ENCODE measurements around the gene ESYT1. TPM values are rescaled to one million over a fixed set of nuclear protein-coding genes. Genes with fewer than 3 reads are reported as not detected.

The ESYT1 gene
- total and polyA plus RNA-seq, 4 donors = 42.6 to 76.6 (median 61.1) TPM

DNA sequence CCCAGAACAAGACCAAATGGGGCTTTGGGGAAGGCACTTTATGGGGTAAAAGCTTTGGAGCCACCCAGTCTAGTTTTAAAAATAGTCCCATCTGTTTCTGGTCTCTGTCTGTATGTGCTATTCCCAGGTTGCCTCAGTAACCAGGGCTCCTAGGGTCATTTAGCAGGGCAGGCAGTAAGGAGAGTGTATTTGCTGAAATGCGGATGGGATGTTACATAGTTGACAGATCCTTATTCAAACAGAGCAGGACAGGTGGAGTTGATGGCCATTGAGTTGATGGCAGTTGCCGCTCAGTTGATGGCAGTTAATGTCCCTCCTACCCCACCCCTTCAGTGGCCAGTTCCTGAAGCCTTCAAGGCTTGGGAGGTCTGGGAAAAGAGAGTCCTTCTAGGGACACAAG, 5.4 kb upstream of the ESYT1 start:
- H3K4me1 ChIP-seq (ENCODE audit: control insufficient read depth, insufficient read depth, low read length) = peaks cover 17% of the 10 kb centered on the region
- H3K27ac ChIP-seq (ENCODE audit: low read depth, low read length) = no peak overlapping the region
- no peak overlapping the region for H3K4me3 ChIP-seq (ENCODE audit: low read depth, low read length)
- no peaks in the 10 kb centered on the region for H3K27me3 ChIP-seq (ENCODE audit: control insufficient read depth, insufficient read depth, low read length)
- no peak for DNase-seq (ENCODE audit: low read depth in 4 of 6, low spot score in 6 of 6)
- no CpG with 5 or more reads among the region's 2 CpGs for WGBS (ENCODE audit: insufficient coverage)
- peaks cover 28% of the 10 kb centered on the region for H3K36me3 ChIP-seq (ENCODE audit: control insufficient read depth, insufficient read depth, low read length)
- no peaks in the 10 kb centered on the region for H3K9me3 ChIP-seq (ENCODE audit: control insufficient read depth, insufficient read depth, low read length)

DNA sequence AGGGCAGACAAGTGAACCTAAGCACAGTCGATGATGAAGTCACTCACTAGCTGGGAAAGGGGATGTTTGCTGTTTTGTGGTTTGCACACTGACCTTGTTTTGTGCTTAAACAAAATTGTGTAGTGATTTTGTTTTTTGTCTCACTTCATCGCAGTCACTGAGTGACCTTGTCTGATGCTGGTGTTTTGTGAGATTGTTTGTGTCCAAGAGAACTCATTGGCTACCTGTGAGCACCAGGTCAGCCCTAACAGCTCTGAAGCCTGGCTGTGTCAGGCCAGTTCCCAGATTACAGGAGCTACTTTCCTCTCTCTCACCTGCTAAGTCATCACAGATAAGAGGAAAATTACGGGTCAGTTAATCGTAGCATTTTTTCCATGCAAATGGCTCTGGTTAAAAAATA, 3.9 kb upstream of the ESYT1 start:
- Histone ChIP-seq H3K9me3 (ENCODE audit: control insufficient read depth, insufficient read depth, low read length) (no peaks in the 10 kb centered on the region), H3K4me1 (ENCODE audit: control insufficient read depth, insufficient read depth, low read length) (peaks cover 19% of the 10 kb centered on the region), H3K27ac (ENCODE audit: low read depth, low read length) (no peak overlapping the region), H3K36me3 (ENCODE audit: control insufficient read depth, insufficient read depth, low read length) (peaks cover 28% of the 10 kb centered on the region), H3K4me3 (ENCODE audit: low read depth, low read length) (no peak overlapping the region), H3K27me3 (ENCODE audit: control insufficient read depth, insufficient read depth, low read length) (no peaks in the 10 kb centered on the region)
- no peak for DNase-seq (ENCODE audit: low read depth in 4 of 6, low spot score in 6 of 6)
- 94% methylated on average over 4 of the region's 4 CpGs for WGBS (ENCODE audit: insufficient coverage)

DNA sequence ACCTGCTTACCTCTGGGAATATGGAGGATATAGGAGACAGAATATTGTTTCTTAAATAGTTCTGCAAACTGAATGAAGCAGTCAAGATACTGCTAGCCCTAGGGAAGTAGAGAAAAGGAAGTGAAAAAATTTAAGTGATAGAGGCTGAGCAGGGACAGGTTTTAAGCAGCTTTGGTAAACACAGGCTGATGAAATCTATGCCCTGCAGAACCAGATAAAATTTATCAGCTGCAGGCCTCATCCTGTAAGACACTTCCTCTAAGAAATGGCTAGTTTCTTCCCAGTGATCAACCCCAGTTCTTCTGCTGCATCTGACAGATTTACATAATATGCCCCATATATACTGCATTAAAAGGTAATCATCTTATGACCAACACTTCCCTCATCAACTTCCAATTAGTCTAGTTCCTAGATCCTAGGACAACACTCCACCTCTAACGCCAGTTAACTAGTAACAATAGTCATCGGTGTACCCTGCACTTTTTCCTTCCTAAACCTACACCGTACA, 1.3 kb upstream of the ESYT1 start:
- Histone ChIP-seq H3K4me1 (ENCODE audit: control insufficient read depth, insufficient read depth, low read length) (peaks cover 30% of the 10 kb centered on the region), H3K27me3 (ENCODE audit: control insufficient read depth, insufficient read depth, low read length) (no peaks in the 10 kb centered on the region), H3K9me3 (ENCODE audit: control insufficient read depth, insufficient read depth, low read length) (no peaks in the 10 kb centered on the region), H3K4me3 (ENCODE audit: low read depth, low read length) (no peak overlapping the region), H3K27ac (ENCODE audit: low read depth, low read length) (peak overlapping the region; percentile 86), H3K36me3 (ENCODE audit: control insufficient read depth, insufficient read depth, low read length) (peaks cover 27% of the 10 kb centered on the region)
- no peak for DNase-seq (ENCODE audit: low read depth in 4 of 6, low spot score in 6 of 6)
- 83% methylated on average over 3 of the region's 3 CpGs for WGBS (ENCODE audit: insufficient coverage)

DNA sequence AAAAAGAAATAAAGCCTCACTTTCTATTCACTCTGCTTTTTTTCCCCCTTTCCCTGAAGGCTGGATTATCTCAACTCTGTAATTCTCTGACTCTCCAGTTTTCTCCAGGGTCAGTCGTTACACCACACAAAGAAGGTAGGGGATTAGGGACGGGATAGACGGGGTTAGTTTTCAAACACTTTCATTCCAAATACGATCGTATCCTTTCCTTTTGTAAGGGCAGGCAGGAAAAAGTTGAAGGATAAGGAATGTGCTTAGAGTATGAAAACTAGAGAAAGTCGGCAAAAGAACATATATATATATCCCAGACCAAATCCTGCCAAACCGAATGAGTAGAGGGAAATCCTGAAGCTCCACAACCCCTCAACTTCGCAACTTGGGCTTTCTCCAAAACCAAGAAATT, 581 bp upstream of the ESYT1 start:
- Histone ChIP-seq H3K9me3 (ENCODE audit: control insufficient read depth, insufficient read depth, low read length) (no peaks in the 10 kb centered on the region), H3K36me3 (ENCODE audit: control insufficient read depth, insufficient read depth, low read length) (peaks cover 29% of the 10 kb centered on the region), H3K4me1 (ENCODE audit: control insufficient read depth, insufficient read depth, low read length) (peaks cover 30% of the 10 kb centered on the region), H3K27me3 (ENCODE audit: control insufficient read depth, insufficient read depth, low read length) (no peaks in the 10 kb centered on the region), H3K27ac (ENCODE audit: low read depth, low read length) (peak overlapping the region; percentile 86), H3K4me3 (ENCODE audit: low read depth, low read length) (peak overlapping the region; percentile 91)
- WGBS (ENCODE audit: insufficient coverage) = 0% methylated on average over 2 of the region's 8 CpGs
- no peak for DNase-seq (ENCODE audit: low read depth in 4 of 6, low spot score in 6 of 6)

DNA sequence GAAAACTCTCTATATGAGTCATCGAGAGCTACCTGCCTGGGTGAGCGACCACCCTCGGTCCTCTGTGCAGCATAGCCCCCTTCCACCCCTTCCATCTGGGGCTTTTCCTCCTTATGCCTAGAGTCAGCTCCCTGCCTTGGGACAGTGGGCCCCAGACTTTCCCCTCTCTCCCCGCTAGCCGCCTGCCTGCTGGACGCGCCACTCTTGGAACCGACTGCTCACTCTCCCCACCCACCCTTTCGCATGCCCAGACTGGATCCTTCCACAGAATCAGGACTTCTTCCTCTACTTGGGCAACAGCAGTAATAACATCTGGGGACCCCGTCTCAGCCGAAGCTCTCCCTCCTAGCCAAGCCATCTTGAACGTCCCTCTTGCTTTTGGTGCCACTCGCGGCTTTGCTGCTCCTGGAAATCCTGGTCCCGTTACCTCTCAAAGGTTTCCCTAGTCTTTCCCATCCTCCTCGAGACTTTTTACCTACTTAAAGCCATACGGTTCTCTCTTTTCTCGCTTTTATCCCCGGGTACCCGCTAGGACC, 671 bp downstream of the ESYT1 start:
- Histone ChIP-seq H3K4me1 (ENCODE audit: control insufficient read depth, insufficient read depth, low read length) (peaks cover 30% of the 10 kb centered on the region), H3K27me3 (ENCODE audit: control insufficient read depth, insufficient read depth, low read length) (no peaks in the 10 kb centered on the region), H3K27ac (ENCODE audit: low read depth, low read length) (peak overlapping the region; percentile 92), H3K36me3 (ENCODE audit: control insufficient read depth, insufficient read depth, low read length) (peaks cover 39% of the 10 kb centered on the region), H3K4me3 (ENCODE audit: low read depth, low read length) (peak overlapping the region; percentile 91), H3K9me3 (ENCODE audit: control insufficient read depth, insufficient read depth, low read length) (no peaks in the 10 kb centered on the region)
- under 1% methylated on average over 20 of the region's 20 CpGs for WGBS (ENCODE audit: insufficient coverage)
- peak in 2 of 6 donors; percentile 32 to 51 for DNase-seq (ENCODE audit: low read depth in 4 of 6, low spot score in 6 of 6)

DNA sequence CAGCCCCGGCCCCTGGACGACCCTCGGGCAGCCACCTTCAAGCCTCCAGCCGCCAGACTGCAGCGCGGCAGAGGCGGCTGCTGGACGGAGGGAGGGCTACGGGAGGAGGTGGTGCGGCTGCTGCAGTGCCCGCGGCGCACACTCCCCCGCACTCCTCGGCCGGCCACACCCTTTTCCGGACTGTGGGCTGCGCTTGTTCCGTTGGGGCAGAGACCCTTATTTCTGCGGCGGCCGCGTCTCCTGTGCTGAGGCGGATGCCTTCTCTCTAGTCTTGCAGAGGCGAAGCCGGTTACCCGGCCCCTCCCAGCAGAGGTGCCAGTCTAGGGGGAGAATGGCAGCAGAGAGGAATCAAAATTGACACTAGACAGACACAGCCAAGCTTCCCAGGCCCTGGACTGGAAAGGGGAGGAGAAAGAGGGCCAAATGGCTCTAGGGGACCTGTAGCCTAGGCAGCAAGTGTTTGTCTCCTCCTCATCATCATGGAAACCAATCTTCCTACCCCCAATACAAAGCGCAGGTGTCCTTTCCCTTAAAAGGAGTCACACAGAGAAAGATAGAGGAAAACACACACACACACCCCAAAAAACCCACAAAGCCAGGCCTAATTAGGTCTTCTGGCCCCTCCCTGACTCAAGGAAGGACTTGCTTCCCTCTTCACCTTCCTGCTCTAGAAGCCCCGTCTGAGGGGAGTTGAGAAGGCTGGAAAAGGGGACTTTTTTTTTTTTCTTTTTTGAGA, 1.3 kb downstream of the ESYT1 start:
- H3K4me1 ChIP-seq (ENCODE audit: control insufficient read depth, insufficient read depth, low read length) = peaks cover 30% of the 10 kb centered on the region
- DNase-seq (ENCODE audit: low read depth in 4 of 6, low spot score in 6 of 6) = peak in 2 of 6 donors; percentile 56 to 66
- under 1% methylated on average over 23 of the region's 29 CpGs for WGBS (ENCODE audit: insufficient coverage)

DNA sequence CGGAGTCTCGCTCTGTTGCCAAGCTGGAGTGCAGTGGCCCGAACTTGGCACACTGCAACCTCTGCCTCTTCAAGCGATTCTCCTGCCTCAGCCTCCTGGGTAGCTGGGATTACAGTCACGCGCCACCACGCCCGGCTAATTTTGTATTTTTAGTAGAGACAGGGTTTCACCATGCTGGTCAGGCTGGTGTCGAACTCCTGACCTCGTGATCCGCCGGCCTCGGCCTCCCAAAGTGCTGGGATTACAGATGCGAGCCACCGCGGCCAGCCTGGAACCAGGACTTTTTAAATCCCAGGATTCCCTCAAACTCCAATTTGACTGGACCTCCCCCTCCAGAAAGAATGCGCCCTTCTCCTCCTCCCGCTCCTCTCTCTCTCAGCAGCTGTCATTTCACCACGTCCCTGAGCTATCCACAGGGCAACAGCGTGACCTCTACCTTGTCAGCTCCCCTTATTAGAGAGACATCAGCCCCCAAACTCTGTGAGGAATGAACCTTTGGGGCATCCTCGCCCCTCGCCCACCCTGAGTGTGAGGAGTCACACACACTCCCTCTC, 2.0 kb downstream of the ESYT1 start:
- Histone ChIP-seq H3K4me3 (ENCODE audit: low read depth, low read length) (peak overlapping the region; percentile 91), H3K27me3 (ENCODE audit: control insufficient read depth, insufficient read depth, low read length) (no peaks in the 10 kb centered on the region), H3K9me3 (ENCODE audit: control insufficient read depth, insufficient read depth, low read length) (no peaks in the 10 kb centered on the region), H3K27ac (ENCODE audit: low read depth, low read length) (no peak overlapping the region), H3K4me1 (ENCODE audit: control insufficient read depth, insufficient read depth, low read length) (peaks cover 30% of the 10 kb centered on the region), H3K36me3 (ENCODE audit: control insufficient read depth, insufficient read depth, low read length) (peaks cover 50% of the 10 kb centered on the region)
- DNase-seq (ENCODE audit: low read depth in 4 of 6, low spot score in 6 of 6) = no peak
- WGBS (ENCODE audit: insufficient coverage) = 73% methylated on average over 22 of the region's 22 CpGs

More for the DNA sequence above, 1.3 kb downstream of the ESYT1 start:
- H3K27ac ChIP-seq (ENCODE audit: low read depth, low read length) = peak overlapping the region; percentile 92
- H3K36me3 ChIP-seq (ENCODE audit: control insufficient read depth, insufficient read depth, low read length) = peaks cover 46% of the 10 kb centered on the region
- H3K27me3 ChIP-seq (ENCODE audit: control insufficient read depth, insufficient read depth, low read length) = no peaks in the 10 kb centered on the region
- H3K4me3 ChIP-seq (ENCODE audit: low read depth, low read length) = peak overlapping the region; percentile 91
- no peaks in the 10 kb centered on the region for H3K9me3 ChIP-seq (ENCODE audit: control insufficient read depth, insufficient read depth, low read length)

DNA sequence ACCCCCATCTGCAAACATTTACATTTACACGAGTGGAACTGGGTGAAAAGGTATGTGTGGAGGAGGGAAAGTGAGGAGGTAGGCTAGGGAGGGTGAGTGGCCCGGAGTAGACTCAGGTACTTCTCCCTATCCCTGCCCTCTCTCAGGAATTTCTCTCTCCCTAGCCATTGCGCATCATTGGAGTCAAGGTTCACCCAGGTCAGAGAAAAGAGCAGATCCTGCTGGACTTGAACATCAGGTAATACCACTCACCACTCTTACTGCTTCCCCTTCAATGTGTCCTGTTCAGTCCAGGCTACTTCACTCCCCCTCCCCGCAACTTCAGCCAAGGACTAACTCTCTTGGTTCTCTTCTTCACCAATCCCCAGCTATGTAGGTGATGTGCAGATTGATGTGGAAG, 2.8 kb downstream of the ESYT1 start:
- 100% methylated on average over 1 of the region's 4 CpGs for WGBS (ENCODE audit: insufficient coverage)
- H3K4me1 ChIP-seq (ENCODE audit: control insufficient read depth, insufficient read depth, low read length) = peaks cover 30% of the 10 kb centered on the region
- no peaks in the 10 kb centered on the region for H3K9me3 ChIP-seq (ENCODE audit: control insufficient read depth, insufficient read depth, low read length)
- peaks cover 53% of the 10 kb centered on the region for H3K36me3 ChIP-seq (ENCODE audit: control insufficient read depth, insufficient read depth, low read length)
- no peaks in the 10 kb centered on the region for H3K27me3 ChIP-seq (ENCODE audit: control insufficient read depth, insufficient read depth, low read length)
- H3K27ac ChIP-seq (ENCODE audit: low read depth, low read length) = no peak overlapping the region
- DNase-seq (ENCODE audit: low read depth in 4 of 6, low spot score in 6 of 6) = no peak
- no peak overlapping the region for H3K4me3 ChIP-seq (ENCODE audit: low read depth, low read length)

DNA sequence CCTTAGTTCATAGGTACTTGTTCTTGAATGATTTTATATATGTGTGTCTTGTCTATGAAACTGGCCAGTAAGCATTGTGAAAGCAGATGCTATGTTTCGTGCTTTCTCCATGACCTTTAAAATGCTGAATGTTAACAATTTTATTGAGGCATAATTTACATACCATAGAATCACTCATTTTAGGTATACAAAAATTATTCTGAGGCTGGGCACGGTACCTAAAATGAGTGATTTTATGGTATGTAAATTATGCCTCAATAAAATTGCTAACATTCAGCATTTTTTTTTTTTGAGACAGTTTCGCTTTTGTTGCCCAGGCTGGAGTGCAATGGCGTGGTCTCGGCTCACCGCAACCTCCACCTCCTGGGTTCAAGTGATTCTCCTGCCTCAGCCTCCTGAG, 6.8 kb downstream of the ESYT1 start:
- Histone ChIP-seq H3K4me1 (ENCODE audit: control insufficient read depth, insufficient read depth, low read length) (peaks cover 7% of the 10 kb centered on the region), H3K27ac (ENCODE audit: low read depth, low read length) (no peak overlapping the region), H3K4me3 (ENCODE audit: low read depth, low read length) (no peak overlapping the region), H3K27me3 (ENCODE audit: control insufficient read depth, insufficient read depth, low read length) (no peaks in the 10 kb centered on the region), H3K9me3 (ENCODE audit: control insufficient read depth, insufficient read depth, low read length) (no peaks in the 10 kb centered on the region), H3K36me3 (ENCODE audit: control insufficient read depth, insufficient read depth, low read length) (peaks cover 91% of the 10 kb centered on the region)
- DNase-seq (ENCODE audit: low read depth in 4 of 6, low spot score in 6 of 6) = no peak
- 96% methylated on average over 4 of the region's 6 CpGs for WGBS (ENCODE audit: insufficient coverage)

Measured in spinal cord (tissue), 10 donors.